ENCODE results near the gene NDUFAB1.
"Not testable (repeated sequence)": the region's sequence is repeated elsewhere in the genome, so short reads cannot be mapped to it uniquely, and the experiment has no call there.

DNA sequence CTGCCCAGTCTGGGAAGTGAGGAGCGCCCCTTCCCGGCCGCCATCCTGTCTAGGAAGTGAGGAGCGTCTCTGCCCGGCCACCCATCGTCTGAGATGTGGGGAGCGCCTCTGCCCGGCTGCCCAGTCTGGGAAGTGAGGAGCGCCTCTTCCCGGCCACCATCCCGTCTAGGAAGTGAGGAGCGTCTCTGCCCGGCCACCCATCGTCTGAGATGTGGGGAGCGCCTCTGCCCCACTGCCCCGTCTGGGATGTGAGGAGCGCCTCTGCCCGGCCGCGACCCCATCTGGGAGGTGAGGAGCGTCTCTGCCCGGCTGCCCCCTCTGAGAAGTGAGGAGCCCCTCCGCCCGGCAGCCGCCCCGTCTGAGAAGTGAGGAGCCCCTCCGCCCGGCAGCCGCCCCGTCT lies 12.8 kb downstream of the NDUFAB1 start:
- TF ChIP-seq, protein P1, sequence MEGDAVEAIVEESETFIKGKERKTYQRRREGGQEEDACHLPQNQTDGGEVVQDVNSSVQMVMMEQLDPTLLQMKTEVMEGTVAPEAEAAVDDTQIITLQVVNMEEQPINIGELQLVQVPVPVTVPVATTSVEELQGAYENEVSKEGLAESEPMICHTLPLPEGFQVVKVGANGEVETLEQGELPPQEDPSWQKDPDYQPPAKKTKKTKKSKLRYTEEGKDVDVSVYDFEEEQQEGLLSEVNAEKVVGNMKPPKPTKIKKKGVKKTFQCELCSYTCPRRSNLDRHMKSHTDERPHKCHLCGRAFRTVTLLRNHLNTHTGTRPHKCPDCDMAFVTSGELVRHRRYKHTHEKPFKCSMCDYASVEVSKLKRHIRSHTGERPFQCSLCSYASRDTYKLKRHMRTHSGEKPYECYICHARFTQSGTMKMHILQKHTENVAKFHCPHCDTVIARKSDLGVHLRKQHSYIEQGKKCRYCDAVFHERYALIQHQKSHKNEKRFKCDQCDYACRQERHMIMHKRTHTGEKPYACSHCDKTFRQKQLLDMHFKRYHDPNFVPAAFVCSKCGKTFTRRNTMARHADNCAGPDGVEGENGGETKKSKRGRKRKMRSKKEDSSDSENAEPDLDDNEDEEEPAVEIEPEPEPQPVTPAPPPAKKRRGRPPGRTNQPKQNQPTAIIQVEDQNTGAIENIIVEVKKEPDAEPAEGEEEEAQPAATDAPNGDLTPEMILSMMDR (IDR thresholded peaks at IDR 0.05): not testable (repeated sequence)
- not testable (repeated sequence) for TF ChIP-seq POLR2A, POLR2AphosphoS5 (IDR thresholded peaks at IDR 0.05)
